AG09319 (cell line): ENCODE data around the gene FITM1.

ENCODE experiments used
- DNase-seq: peaks from one replicate; pipeline ENCODE4 v3.0.0-alpha.2; 2010; ENCODE audit warnings: low read depth; ENCODE audit errors: extremely low read depth
- TF ChIP-seq, protein P1 (sequence below): IDR thresholded peaks from 2 replicates; pipeline ENCODE4 v1.5.1; 2011; ENCODE audit warnings: low read depth, mild to moderate bottlenecking, inconsistent platforms, low read length, moderate library complexity

Gene FITM1

DNA sequence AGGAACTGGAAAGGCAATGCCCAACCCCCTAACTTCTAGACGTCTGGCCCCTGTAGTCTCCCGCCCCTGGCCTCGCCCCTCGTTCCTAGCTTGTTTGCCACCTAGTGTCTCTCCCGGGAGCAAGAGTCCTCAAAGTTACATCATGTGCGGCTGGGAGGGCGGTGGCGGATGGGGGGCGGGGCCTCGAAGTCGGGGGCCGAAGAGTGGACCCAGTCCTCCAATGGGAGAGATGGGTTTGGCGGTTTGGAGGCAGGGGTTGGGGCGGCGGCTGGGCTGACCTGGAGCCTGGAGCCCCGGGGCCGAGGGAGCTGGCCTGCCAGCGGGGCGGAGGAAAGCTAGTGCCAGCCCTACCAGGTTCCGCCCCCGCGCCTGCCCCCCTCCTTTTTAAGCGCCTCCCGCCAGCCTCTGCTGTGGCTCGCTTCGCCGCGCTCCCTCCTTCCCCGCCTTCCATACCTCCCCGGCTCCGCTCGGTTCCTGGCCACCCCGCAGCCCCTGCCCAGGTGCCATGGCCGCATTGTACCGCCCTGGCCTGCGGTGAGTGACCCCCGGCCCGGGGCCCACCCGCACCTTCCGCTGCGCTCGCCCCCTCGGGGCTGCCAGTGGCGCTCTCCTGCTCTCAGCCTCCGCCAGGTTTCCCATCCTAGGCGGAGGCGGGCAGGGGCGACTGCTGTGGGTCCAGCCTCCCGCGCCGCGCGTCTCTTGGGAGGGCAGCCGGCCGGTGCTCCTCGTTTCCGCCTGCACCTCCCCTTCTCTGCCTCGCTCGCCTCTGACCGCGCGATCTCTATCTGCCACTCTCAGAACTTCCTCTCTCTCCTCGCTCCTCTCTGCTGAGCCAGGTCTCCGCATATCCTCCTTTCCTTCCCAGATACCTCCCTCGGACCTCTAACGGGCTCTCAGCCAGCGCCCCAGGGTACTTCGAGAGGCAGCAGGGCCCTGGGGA lies 36.3 kb upstream of the FITM1 start, which contains the start of gene PCK2:
TSS of gene PCK2 (plus strand) at position 411 of the 940 bp plus-strand sequence. CDS start at position 506, 95 bp downstream.
- TF ChIP-seq, protein P1, sequence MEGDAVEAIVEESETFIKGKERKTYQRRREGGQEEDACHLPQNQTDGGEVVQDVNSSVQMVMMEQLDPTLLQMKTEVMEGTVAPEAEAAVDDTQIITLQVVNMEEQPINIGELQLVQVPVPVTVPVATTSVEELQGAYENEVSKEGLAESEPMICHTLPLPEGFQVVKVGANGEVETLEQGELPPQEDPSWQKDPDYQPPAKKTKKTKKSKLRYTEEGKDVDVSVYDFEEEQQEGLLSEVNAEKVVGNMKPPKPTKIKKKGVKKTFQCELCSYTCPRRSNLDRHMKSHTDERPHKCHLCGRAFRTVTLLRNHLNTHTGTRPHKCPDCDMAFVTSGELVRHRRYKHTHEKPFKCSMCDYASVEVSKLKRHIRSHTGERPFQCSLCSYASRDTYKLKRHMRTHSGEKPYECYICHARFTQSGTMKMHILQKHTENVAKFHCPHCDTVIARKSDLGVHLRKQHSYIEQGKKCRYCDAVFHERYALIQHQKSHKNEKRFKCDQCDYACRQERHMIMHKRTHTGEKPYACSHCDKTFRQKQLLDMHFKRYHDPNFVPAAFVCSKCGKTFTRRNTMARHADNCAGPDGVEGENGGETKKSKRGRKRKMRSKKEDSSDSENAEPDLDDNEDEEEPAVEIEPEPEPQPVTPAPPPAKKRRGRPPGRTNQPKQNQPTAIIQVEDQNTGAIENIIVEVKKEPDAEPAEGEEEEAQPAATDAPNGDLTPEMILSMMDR: no peak
- DNase-seq: peak; percentile 94

DNA sequence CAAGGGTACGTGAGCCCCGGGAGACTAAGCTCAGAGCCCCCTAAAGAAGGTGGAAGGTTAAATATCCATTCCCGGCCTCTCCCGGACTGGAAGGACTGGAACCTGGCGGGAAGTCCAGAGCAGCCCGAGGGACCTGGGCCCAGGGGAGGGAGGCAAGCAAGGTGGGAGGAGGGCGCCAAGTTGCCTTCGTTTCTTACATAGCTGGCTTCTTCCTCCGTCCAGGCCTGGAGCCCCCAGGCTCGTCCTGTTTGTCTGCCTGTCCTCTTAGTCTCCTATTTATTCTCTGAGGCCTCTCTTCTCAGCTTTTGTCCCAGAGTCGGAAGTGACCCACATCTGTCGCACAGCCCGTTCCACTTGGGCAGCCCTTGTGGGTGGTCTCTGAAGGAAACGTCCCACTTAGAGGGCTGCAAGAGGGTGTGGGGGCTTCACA lies 35.6 kb upstream of the FITM1 start:
- no peak for DNase-seq
- TF ChIP-seq, protein P1: no peak

DNA sequence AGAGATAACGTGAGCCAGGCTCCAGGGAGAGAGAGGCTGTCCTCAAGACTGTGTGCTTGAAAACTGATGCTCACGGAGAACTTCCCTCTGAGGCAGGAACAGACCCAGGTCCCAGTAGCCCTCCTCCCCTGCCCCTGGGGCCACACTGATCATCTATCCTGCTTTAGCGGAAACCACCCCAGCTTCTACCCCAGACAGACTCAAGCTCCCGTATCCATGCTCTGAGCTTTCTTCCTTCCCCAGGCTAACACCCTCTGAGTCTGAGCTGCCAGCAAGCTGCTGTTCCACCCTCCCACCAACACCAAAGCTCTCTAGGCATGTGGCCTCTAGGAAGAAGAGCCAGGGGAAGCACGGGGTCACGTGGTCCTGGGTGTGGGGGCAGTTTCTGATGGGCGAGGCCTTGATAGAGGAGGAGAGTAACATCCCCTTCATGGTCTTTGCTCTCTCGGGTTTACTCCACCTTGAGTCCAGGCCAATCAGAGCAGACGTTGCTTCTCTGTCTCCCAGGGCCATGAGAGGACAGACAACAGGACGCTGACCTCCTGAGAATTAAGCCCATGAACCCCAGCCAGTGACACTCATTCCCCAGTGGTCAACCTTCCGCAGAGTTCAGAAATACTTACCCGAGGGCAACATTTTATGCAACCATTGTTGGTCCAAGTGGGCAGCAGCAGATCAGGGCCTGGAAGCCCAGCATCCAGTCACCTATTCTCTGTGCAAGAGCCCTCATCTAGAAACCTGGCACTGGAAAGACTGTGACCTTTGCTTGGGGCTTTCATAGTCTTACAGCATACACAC lies 35.0 kb upstream of the FITM1 start:
- DNase-seq: peak; percentile 40
- TF ChIP-seq, protein P1: no peak

DNA sequence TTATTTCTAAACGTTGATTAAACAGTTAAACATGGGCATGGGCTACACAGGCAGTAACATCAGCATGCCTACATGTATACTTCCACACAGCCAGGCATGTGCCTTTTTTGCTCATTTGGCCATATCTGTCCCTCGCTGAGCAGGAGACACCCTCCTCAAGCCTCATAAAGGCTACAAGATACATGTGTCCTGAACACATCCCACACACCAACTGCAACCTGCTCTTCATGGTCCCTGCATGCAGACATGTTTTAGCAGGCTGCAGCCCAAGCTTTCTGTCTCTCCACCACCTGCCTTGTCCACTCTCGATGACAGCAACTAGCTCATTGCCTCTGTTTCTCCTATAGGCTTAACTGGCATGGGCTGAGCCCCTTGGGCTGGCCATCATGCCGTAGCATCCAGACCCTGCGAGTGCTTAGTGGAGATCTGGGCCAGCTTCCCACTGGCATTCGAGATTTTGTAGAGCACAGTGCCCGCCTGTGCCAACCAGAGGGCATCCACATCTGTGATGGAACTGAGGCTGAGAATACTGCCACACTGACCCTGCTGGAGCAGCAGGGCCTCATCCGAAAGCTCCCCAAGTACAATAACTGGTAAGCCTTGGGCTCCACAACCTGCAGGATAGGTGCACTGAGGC lies 33.8 kb upstream of the FITM1 start:
- TF ChIP-seq, protein P1: no peak
- no peak for DNase-seq

DNA sequence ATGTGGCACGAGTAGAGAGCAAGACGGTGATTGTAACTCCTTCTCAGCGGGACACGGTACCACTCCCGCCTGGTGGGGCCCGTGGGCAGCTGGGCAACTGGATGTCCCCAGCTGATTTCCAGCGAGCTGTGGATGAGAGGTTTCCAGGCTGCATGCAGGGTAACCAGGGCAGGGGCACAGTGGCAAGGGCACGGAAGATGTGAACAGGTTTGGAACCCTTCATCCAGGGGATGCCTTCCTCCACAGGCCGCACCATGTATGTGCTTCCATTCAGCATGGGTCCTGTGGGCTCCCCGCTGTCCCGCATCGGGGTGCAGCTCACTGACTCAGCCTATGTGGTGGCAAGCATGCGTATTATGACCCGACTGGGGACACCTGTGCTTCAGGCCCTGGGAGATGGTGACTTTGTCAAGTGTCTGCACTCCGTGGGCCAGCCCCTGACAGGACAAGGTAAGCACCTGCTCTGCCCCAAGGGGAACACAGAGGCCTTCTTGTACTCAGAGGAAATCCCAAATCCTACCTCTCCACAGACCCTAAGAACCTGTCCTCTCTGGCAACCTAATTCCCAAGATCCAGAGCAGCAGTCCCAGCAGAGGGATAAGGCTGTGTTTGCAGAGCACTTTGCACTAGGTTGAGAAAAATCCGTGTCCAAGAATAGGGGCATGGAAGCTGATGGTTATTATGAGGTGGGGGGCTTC lies 32.1 kb upstream of the FITM1 start:
- TF ChIP-seq, protein P1: no peak
- no peak for DNase-seq

DNA sequence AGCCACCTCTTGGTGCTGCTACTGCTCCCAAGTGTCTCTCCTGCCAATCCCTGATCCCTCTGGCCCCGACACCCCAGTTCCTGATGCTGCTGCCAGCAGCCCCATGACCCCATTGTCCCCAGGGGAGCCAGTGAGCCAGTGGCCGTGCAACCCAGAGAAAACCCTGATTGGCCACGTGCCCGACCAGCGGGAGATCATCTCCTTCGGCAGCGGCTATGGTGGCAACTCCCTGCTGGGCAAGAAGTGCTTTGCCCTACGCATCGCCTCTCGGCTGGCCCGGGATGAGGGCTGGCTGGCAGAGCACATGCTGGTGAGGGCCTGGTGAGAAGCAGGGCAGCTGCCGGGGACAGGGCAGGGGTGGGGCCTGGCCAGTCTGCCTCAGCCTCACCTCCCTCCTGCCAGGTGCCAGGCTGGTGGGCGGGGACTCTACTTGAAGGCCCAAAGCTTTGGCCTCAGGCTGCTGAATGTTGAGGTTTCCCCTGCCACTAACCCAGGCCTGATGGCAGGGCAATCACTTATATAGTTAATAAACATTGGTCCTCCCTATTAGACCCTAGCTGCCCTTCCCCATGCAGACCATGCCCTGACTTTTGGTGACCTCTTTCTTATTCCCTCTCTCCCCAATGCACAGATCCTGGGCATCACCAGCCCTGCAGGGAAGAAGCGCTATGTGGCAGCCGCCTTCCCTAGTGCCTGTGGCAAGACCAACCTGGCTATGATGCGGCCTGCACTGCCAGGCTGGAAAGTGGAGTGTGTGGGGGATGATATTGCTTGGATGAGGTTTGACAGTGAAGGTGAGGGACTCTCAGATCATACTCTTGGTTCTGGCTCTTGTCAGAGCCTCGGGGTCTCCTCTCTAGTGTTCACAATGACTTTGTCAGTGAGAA lies 31.3 kb upstream of the FITM1 start:
- no peak for DNase-seq
- TF ChIP-seq, protein P1: no peak
